Stimulated activated CD4-positive, alpha-beta T cell treated with anti-CD3 and anti-CD28 coated beads, TNF-alpha, amount 100 ng/mL, for 24 hours (primary cell): ENCODE data around the gene THAP10.
"Not testable (repeated sequence)": the region's sequence is repeated elsewhere in the genome, so short reads cannot be mapped to it uniquely, and the experiment has no call there.

ENCODE experiments used
- DNase-seq, 3 experiments: peaks; one replicate each; pipeline ENCODE4 v3.0.0-alpha.2; 2020; ENCODE audit warnings: low read depth in 3 of 3

THAP10 gene

DNA sequence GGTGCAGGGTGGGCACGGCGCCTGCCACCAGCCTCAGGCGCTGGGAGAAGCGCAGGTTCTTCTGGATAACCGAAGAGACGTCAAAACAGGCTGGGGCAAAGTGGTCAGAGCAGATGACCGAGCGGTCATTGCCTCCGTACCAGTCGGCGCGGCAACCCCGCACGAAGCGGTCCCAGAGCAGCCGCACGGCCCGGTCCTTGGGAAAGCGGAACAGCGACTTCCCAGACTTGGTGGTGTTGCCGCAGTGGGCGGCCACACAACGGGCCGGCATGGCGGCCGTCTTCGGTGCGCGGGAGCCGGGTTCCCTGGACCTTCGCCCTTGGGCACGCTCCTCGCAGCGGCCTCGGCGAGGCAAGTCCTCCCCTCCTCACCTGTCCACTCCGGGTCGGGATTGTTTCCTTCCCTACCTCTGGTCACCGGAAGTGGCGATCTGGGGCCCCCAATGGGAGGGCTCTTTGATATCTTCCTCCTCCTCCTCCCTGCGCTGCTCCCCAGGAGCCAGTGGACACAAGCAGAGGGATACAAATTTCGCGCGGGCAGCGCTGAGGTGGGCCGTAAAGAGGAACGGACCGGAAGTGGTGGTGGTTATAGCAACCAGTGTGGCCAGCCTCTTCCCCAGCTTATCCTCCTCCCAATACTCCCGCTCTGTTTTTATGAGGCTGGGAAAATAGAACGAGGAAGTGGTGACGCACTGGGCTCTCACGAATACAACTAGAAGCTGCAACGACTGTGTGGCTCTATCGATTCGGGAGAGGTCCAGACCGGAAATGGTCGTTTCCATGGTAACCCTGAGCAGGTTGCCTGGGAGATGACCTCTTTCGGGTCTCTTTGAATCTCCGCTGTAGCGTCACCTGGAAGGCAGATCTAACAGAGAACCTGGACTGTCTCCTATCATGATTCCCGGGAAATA lies at the start of gene THAP10, which contains the start of gene LRRC49:
Gene THAP10, minus strand, starts transcription at position 432 of the 910 bp plus-strand sequence. Its CDS starts 161 bp downstream, at position 271.
Gene LRRC49, plus strand, starts transcription at position 825 of the 910 bp plus-strand sequence. Its CDS starts 69 bp downstream, at position 894.
- peak; percentile 5 to 51 (median 15) for DNase-seq

DNA sequence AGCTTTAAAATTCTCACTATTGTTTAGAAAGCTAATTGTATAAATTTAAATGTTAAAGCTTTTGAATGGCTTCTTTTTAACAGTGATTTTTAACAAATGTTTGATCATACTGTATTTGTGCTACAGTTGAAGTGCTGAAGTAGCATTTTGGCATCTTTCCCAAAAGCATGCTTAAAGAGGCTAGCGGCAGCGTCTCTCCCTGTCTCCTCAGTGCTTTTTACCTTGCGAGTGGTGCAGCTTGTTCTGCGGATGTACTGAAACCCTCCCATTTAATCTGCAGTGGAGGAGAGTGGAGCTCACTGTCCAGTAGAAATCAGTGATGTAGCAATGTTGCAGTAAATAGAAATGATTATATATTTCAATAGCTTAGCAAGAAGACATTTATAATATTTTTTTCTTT lies 44.1 kb upstream of the THAP10 start:
- DNase-seq, result no peak

- DNase-seq, result no peak
Measured at GRCh38 chr15:70935631-70936030, 43.4 kb upstream of the THAP10 start.

DNA sequence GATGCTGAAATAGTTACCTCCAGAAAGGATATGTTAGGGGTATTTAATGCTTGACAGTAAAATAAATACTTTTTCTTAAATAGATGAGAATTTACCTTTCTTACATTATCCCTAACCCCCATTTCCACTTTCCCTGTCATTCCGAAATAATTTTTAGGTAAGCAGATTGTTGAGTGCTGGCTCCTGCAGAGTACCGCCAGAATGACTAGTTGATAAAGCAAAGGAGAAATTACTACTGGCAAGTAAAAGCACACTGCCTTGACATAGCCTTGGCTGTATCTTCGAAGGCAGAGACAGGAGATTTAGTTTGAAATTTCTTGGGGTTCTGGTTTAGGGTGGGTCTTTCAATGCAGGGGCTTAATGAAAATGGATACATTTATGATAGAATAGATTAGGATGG lies 41.2 kb upstream of the THAP10 start:
- DNase-seq, result no peak

DNA sequence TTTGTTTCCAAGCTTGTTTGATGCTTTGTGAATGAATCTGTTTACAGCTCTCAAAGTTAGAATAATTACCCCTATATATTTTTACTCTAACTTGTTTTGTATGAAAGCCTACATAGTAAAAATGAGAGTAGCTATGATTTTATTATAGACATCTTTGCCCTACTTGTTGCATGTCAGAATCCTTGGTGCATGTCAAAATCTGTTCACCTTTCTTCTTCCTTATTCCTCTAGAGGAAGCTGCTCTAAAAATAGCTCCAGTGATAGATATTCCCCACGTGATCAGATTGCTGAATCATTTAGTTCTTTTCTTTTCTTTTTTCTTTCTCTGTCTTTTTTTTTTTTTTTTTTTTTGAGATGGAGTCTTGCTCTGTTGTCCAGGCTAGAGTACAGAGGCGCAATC lies 40.2 kb upstream of the THAP10 start:
- no peak for DNase-seq

DNA sequence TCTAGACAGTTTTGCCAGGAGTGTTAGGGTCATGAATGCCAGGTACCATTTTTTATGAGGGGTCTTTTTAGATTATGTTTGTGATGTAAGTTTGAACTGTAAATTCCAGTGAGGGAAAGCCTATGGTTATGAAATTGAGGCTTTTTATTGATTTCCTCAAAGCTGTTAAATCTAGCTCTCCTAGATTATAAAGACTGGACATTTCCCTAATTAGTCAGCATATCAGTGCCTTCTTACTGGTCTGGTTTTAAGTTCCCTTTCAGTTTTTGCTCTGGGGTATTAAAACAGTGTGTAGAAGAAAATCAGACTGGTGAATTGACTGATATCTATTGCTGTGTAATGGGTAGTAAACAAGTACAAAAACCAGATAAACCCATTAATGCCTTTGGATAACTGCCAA lies 39.6 kb upstream of the THAP10 start:
- no peak for DNase-seq

DNA sequence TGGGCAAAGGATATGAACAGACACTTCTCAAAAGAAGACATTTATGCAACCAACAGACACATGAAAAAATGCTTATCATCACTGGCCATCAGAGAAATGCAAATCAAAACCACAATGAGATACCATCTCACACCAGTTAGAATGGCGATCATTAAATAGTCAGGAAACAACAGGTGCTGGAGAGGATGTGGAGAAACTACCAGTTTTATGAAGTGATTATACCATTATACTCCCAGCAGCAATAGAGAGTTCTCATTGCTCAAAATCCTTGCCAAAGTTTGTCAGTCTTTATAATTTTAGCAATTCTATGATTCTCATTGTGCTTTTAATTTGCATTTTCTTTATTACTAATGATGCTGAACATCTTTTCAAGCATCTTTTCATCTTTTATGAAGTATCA lies 34.7 kb upstream of the THAP10 start:
- not testable (repeated sequence) for DNase-seq

GRCh38 chr15:70923311-70924080 lies 31.3 kb upstream of the THAP10 start:
- DNase-seq, result no peak

DNA sequence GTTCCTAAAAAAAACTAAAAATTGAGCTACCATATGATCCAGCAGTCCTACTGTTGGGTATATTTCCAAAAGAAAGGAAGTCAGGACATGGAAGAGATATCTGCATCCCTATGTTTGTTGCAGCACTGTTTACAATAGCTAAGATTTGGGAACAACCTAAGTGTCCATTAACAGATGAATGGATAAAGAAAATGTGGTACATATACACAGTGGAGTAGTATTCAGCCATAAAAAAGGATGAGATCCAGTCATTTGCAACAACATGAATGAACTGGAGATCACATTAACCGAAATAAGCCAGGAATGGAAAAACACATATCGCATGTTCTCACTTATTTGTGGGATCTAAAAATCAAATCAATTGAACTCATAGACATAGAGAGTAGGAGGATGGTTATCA lies 29.9 kb upstream of the THAP10 start:
- no peak for DNase-seq

GRCh38 chr15:70920981-70921696 lies 28.9 kb upstream of the THAP10 start:
- no peak for DNase-seq

- no peak for DNase-seq
Measured at GRCh38 chr15:70917955-70918354, 25.7 kb upstream of the THAP10 start.

DNA sequence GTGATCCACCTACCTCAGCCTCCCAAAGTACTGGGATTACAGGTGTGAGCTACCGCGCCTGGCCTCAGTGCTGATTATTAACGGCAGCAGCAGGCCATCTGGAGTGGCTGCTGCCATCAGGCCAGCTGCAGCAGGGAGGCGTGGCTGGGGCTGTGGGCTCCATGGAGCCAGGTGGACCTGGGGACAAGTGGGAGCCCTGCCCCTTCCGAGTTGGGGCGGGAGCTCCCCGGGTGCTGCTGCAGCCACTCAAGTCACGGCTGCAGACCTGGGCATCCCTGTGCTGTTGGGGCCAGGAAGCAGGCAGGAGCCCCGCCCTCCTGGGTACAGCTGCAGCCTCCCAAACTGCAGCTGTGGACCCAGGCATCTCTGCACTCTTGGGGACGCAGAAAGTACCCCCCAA lies 24.3 kb upstream of the THAP10 start:
- DNase-seq, result no peak

DNA sequence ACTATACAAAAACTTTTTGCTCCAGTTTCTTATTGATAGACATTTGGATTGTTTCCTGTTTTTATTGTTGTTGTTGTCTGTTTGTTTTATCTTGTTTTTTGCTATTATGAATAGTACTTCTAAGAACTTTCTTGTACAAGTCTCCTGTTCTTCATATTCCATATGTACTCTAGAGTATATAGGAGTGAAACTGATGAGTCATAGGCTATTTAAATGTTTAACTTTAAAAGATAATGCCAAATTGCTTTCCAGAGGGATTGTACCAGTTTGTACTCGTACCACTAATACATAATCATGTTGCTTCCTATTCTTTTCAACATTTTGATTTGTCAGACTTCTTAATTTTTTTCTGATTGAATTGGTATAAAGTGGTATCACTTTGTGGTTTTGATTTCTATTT lies 20.0 kb upstream of the THAP10 start:
- no peak for DNase-seq

- no peak for DNase-seq
Measured at GRCh38 chr15:70910958-70911357, 18.7 kb upstream of the THAP10 start.

DNA sequence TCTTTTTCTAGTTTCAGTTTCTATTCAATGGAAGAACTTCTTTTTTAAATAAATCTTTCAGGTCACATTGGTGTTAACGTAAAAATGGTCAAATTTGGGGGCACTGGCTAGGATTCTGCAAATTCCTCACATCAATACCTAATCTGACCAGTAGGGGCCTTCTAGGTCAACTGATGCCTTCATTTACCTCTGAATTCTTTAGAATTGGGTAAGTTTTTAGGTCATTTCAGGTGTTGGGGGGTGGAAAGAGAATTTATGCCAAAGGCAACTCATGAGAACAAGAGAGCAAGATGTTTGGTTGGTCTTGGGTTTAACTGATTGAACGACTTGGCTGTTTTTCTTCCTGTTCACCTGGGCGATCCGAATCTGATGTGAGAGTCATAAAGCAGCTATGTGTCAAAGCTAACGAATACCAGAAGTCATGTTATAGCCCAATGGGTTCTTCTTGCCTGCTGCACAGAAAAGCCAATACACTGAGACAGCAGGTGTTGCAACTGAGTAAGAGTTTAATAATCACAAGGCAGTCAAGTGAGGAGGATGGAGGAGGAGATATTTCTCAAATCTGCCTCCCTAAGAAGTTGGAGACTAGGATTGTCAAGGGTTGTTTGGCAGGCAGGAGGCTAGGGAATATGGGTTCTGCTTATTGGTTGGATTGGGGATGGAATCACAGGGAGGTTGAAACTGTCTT lies 15.7 kb upstream of the THAP10 start:
- no peak for DNase-seq

DNA sequence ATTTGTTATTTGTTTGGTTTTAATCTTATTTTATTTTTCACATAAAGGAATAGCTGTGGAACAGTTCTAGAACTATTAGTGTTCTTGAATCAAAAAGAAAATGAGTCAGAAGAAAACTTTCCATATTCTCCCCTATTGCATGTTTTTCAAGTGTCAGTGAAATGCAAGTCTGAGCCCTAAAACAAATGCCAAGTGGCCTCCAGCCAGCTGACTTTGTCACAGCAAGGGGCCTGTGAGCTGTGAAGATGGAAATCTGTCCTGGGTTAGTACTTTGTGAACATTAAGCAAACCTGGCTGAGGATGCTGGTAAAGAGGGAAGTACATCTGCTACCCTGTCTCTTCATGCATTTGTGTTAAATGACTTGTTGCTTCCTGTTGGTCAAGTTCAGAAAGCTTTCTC lies 14.6 kb upstream of the THAP10 start:
- DNase-seq, result no peak

GRCh38 chr15:70902107-70902506 lies 9.9 kb upstream of the THAP10 start:
- DNase-seq, result no peak

- no peak for DNase-seq
Measured at GRCh38 chr15:70892912-70893560, 803 bp upstream of the THAP10 start.

- DNase-seq, result no peak
Measured at GRCh38 chr15:70882361-70882760, 9.9 kb downstream of the THAP10 start.

GRCh38 chr15:70880781-70881180 lies 11.5 kb downstream of the THAP10 start:
- DNase-seq, result no peak

DNA sequence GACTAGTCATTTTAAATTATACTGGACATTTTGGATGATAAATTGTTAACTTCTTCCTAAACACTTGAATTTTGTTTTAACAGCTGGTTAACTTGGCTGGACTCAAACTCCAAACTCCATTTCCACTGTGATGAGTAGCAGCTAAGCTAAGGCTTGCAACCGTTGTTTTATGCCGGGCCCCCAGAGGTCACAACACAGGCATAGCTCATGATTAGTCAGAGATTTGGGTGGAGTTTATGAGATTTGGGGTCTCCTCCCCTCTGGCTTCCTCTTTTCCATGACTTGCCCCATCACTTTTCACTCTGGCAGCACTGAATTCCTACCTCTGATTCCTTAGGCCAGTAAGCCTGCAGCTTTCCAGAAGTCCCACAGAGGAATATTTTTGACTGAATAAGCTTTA lies 12.8 kb downstream of the THAP10 start:
- DNase-seq, result no peak
